Left kidney (tissue), 2 donors: ENCODE data around the gene ENTHD1. TPM values are rescaled to one million over a fixed set of nuclear protein-coding genes. Genes with fewer than 3 reads are reported as not detected.
"Not testable (repeated sequence)": the region's sequence is repeated elsewhere in the genome, so short reads cannot be mapped to it uniquely, and the experiment has no call there.

ENCODE experiments used
- DNase-seq: peaks from one replicate; pipeline ENCODE4 v3.0.0-alpha.2; 2013
- polyA plus RNA-seq: library from polyadenylated mRNA; unstranded; fragments of 120-200 nt; gene quantifications from one replicate; pipeline ENCODE4 v1.2.1, GENCODE V29; 2013; ENCODE audit not compliant: insufficient read length

The ENTHD1 gene
- polyA plus RNA-seq, 1 donor: not detected

DNA sequence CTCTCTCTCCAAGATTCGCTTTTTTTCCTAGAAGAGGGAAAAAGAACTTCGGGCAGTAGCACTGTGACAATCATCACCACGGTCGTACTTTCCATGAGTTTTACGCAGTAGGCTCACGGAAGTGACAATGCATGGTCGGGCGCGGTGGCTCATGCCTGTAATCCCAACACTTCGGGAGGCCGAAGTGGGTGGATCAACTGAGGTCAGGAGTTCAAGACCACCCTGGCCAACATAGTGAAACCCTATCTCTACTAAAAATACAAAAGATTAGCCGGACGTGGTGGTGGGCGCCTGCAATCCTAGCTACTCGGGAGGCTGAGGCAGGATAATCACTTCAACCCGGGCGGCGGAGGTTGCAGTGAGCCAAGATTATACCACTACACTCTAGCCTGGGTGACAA is 30.7 kb upstream of the ENTHD1 start:
- no peak for DNase-seq

DNA sequence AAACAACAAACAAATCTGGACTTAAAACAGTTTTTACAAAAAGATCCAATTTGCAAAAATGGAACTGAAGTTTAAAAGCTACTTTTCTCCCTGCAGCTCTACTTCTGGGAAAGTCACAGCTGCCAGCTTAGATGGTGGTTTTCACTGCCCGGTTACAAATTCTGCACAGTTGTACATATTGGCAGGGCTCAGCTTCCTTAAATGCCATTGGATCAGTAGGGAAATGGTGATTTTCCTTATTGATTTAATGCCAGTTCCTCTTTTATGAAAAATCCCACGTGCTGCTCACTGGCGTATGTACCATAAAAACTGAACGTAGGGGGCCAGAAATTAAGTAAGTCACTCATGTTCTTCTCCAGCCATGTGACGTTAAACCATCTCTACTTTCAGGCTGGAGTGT is 30.1 kb upstream of the ENTHD1 start:
- no peak for DNase-seq

DNA sequence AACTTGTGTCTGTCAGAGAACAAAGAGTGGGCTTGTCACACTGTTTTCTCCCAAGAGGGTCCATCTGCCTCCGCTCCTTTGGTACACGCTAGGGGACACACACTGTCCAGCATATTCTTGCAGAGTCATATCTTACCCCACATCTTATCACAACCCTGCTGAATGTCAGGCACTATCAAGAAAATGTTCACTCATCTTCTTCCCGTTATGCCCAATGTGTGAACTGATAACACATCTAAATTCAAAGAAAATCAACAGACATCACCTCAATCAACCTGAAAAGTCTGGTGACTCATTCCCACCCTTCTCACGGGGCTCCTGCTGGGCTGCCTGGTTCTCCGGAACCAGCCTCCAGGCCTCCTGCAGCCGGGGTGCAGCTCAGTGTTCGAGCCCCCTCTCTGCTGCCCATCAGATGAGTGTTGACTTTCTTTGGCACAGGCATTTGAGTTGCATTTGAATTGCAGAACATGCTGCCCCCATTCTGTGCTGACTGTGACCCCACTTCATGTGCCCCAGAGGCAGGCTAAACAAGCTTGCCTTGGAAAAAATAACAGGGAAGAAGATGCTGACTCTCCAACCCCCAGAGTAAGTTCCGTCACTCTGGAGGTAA is 26.7 kb upstream of the ENTHD1 start:
- DNase-seq: no peak

DNA sequence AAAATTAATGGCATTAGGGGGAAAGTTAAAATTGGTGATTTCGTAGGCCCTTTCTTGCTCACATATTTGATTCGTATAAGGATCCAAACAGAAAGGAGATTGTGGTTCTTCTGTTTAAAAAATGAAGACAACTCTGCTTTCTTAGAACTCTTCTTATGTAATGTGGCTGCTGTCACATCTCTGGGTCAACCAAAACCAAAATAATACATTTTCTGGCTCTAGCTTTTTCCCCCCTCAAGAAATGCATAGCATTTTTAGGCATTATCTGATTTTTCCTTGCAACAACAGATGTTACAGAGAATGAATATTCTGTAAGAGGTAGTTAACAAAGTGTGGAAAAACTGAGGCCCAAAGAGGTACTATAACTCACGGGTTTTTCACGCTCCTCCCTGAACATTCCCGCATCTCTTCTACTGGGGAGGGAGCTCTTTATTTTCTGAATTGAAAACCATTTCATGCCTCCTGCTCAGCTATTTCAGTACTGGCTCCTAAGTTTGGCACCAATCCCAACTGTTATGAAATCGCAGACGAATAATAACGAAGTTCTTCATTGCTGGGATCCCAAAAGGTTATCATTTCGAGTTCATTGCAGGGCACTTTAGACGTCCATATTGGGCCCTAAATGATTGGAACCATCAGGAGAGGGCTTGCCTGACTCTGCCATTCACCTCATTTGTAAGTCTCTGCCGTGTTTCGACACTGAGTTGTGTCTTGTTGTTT is 24.4 kb upstream of the ENTHD1 start:
- DNase-seq: no peak

DNA sequence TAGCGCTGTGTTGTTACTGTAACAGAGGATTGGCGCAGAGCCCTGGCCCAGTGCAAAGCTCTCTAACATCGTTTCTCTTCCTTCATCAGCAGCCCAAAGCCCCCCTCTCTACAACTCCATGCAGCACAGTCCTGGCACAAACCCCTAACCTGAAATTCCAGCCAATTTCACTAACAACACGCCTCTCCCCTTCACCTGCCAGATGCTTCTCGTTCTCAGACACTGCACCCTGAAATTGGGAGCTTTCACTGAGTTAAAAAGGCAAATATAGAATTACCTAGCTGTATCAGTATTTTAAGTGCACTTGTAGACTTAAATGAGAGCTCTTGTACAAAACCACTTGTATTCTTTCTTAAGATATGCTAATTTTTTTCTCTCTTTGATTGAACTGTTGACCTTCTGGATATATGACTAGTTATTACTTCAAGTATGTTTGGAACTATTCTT is 23.7 kb upstream of the ENTHD1 start:
- DNase-seq: no peak

DNA sequence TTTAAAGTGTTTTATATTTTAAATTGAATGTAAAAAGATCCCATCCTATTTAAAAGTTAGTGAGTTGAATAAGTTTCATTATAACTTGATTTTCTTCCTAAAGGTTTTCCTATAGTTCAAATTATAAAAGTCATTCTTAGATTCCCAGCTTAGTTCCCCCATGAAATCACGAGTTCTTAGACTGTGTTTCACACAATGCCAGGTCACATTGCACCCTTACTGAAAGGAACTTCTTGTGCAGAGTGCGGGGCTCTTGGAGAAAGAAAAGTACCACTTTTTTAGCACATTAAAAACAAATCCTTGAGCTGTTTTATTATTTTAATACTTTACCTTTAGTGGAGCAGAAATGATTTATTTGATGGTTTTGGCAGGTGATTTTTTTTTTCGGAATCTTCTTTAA is 22.9 kb upstream of the ENTHD1 start:
- no peak for DNase-seq

DNA sequence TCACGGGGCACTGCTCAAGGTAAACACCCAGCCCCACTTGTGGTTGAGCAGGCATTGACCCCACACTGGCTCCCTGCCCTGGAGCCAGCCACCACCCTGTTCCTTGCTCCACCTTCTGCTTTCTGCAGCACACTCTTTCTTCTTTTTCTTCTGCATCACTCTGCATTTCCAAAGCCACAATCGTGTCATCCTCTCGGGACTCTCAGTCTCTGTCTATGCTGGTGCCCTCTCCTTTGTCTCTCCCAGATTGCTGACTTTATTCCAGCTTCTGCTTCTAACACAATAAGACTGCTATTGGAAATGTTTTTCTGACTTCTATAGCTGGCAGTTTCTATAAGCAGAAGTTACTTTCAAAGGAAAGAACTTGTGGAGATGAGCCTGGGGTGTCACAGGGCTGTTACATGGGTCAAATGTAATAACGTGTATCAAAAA is 21.8 kb upstream of the ENTHD1 start:
- DNase-seq: no peak

DNA sequence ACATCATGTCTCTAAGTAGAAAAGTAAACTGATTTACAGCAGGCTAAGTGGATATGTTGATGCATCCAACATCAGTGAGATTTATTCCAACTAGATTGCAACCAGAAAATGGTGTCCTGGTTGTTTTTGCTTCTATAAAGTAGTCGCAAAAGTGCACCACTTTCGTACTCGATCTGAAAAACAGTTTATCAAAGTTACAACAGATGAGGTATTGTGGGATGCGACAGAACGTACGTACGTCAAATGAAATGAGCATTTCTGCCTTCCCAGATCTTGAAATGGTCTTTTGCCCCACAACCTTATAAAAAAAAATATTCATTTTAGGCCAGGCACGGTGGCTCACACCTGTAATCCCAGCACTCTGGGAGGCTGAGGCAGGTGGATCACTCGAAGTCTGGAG is 21.0 kb upstream of the ENTHD1 start:
- DNase-seq: no peak

DNA sequence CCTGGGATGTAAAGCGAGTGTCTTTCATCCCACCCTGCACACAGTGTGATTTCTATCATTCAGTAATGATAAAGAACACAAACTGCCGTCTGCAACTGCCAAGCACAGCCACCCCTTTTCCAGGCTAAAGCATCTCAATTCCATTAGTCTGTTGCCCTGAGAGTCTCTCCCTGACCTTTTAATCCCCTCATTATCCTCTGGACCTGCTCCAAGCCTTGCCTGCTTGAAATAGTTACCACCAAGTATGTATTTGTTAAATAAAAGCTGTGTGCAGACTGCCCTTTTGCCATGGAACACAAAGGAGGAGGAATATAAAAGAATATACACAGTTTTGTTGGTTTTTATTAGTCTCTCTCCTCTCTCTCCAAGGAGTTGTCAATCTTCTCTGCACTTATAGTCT is 20.3 kb upstream of the ENTHD1 start:
- DNase-seq: no peak

DNA sequence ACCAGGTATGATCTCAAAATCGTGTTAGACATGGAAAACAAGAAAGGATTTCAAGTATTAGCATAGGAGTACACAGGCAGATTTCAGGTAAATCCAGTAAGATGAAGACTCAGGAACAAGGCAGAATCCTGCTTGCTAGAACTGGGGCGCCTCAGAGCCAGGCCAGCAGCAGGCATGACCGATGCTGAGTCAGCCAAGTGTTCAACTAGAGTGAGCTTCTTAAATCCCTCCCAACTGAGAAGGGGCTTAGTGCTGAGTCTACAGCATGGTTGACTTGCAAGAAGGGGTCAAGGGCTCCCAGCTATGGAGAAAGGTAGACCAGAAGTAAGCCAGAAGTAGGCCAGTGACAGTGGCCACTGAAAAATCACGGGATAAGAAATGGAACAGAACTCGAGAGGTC is 19.8 kb upstream of the ENTHD1 start:
- DNase-seq: no peak

DNA sequence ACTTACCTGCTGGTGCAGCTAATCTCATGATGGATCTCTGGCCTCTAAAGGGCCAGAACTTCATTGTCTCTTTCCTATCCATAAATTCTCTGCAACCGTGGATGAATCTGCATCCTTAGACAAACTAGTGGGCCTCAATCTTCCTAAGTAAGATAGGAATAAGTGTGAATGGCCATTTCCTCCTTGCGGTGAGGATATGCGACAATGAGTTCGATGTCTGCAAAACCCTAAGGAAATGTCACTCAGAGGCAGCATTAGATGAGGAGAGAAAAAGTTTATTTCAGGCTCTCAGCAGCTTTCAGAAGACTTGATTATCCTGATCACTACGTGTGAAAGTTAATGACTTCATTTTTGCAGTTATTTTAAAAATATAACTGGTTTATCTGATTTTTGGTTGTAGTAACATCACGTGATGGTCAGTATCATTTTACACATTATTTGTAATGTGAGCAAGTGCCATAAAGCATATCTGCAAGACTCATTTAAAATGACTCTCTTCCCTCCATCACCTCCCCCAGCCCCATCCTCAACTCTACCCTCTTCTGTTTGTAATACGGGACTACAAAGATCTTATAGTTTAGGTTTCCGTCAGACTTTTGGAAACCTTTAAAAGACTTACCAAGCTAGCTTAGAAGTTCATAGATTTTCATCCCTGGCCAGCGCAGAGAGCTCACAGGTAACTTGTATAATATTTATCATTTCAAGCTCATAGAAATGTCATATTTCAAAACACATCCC is 17.5 kb upstream of the ENTHD1 start:
- DNase-seq: no peak

DNA sequence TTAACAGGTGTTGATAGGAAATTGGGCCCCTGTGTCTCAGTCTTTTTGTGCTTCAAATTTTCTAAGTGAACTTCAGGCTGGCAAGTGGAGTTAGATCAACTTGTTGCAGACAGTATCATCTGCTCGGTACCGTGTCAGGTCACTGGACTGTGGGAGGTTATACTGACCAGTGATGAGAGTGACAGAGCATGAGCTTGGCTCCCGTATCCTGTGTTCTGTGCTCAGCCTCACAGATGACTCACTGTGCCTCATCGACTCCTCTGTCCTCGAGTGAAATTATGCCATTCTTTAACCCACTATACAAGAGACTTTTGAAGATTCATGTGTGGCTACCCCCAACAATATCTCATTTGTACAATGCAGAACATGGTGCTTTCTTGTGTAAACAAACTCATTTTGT is 15.2 kb upstream of the ENTHD1 start:
- no peak for DNase-seq

DNA sequence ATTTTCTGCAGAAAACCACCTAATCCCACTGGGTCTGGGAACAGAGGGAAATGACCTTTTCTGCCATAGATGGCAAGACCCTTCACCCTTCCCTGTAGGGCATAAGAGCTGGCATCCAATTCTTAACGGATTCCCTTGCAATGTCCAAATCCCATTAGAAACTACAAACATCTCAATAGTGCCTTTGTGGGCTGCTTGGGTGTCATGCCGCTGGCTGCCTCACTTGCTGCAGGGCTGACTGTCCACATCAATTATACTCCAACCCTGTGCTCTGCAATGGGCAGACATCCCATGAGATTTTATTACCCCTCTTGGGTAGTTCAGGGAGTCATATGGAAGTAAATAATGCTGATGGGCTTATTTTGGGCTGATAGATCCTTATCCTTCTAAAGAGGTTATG is 14.6 kb upstream of the ENTHD1 start:
- no peak for DNase-seq

DNA sequence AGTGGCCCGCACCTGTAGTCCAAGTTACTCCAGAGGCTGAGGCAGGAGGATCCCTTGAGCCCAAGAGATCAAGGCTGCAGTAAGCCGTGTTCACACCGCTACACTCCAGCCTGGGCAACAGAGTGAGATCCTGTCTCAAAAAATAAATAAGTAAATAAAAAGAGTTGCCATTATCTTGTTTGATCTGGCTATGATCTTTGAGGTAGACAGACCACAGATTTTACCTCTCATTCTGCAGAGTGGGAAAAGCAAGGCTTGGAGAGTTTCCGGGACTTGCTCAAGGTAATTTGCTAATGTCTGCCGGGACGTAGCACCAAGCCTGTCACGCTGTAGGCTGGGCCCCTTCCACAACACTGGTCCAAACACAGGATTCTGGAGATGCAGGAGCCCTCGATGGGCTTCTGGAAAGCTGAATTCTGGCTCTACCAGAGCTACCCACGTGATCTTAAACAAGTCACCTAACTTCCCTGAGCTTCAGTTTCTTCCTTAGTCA is 14.1 kb upstream of the ENTHD1 start:
- no peak for DNase-seq

DNA sequence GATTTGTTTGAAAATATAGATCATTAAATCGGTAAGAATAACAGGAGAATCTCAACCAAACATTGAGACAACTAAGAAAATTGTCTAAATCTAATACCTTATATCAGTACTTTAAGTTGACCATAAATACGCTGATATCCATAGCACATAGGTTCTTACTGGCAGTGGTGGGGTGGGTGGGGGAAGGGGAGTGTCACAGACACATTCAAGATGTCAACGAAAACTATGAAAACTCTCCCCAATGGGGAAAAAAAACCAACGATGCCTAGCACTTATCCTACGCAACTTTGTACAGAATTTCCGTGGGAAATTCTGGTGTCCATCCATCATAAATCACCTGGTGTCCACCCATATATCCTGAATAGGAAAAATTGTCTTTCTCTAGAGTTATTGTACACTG is 13.5 kb upstream of the ENTHD1 start:
- no peak for DNase-seq

DNA sequence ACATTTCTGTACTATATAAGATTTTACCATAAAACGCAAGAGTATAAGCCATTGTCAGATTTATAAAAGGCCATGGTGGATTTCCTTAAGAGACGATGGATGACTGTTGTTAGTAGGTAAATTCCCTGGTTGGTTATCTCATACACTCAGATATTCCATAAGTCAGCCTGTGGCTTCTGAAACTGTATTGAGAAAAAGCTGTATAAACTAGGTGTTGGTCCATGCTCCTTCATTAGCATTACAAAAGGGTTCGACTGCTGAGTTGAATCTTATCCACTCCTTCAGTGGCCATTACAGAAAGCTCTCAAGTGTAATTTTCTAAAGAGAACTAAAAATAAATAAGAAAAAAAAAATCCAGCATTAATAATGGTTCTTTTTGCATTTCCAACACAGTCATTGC is 12.6 kb upstream of the ENTHD1 start:
- no peak for DNase-seq

DNA sequence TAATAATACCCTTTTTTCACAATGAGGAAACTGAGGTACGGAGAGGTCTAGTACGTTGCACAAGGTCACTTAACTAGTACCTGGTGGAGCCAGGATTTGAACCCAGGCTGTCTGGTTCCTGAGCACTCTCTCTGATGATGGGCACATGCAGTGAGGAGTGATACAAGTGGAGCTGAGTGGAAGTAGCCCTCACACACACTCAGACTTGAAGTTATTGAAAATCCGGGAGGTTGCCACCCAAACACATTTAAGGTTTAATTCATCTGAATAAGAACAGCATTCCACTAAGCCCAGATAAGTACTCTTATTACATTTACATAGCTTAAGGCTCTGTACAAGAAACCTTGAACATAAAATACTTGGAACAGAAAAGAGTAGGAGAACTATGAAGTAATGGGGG is 12.1 kb upstream of the ENTHD1 start:
- no peak for DNase-seq

DNA sequence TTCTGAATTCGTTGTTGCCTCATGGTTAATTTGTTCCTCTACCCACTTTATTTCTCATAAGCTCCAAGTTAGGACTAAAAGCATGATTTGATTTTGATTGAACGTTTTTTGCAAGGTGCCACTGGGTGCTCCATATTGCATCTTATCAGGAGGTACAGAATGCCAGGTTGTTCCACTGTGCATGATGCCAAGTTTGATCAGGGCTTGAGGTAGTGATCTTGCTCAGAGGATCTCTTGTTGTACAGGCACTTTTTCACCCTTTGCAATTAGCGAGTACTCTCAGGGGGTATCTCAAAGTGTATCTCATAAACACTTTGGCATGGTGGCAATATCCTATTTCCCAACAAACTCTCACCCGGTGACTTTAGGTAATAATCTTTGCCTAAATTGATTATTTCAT is 11.3 kb upstream of the ENTHD1 start:
- no peak for DNase-seq

DNA sequence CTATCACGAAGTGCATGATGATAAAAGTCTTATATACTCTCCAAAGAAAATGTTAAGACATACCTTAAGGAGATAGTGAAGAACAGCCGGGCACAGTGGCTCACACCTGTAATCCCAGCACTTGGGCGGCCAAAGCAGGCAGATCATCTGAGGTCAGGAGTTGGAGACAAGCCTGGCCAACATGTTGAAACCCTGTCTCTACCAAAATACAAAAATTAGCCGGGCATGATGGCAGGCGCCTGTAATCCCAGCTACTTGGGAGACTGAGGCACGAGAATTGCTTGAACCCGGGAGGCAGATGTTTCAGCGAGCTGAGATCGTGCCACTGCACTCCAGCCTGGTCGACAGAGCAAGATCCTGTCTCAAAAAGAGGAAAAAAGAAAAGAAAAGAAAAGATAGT is 10.5 kb upstream of the ENTHD1 start:
- DNase-seq: not testable (repeated sequence)

DNA sequence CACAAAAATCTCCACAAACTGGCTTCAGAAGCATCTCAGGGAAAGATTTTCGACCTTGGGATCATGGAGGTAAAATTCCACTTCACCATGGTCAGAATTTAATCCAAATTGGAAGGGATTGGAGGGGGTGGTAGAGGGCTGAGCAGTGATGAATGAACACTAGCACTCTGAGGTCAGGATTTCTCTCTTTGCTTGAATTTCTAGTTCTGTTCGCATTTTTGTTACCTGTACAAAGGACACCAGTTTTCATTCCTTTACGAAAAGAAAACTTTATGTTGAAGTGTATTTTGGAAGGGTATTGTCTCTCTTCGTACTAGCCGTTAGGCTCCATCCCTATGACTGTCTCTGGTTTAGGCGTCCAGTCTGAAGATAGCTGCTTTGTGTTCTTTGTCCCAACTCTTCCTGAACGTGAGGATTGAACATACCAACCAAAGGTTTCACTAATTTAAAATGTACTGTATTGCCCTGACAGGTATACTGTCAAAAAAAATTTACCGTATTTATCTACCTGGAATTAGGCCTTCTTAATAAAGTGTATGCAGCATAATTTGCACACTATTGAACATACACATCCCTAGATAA is 8.1 kb upstream of the ENTHD1 start:
- DNase-seq: no peak

DNA sequence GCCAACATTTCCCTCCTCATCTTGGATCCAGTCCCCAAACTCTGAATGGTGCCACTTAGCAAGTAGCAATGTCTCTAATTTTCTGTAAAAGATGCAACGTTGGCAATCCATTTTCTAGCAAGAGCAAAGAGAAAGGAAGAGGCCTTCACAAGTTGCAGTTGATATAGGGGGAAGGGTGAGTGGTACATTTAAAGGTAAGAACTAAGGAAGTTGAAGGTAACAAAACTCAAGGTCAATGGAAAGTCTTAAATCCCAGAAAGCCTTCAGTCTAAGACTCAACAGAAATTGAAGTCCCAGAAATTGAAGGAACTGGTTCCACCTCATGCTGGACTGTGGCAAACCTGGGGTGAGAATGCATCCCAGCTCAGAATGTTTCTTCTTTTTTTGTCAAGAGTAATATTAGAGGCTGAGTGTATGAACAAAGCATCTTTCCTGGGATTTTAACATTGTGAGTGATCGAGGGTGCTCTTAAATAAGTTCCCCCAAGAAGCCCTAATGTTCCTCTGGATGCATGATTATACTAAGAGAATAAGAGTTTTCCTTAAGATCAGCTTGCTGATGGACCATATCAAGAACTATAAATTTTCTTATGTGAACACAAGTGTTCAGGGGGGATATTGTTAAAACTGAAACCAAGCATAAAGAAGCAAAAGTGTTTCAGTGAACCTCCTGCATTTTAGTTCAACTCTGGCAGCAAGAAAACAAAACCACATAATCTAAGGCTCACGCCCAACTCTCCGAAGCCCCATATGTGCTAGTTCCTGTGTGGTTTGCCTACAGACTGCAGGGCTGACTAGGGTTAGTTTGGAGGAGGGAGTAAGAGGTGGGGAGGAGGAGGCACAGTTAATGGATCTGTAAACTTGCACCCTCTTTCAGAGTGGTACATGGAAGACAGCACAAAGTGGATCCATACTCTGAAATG is 7.0 kb upstream of the ENTHD1 start, which contains the start of gene GRAP2:
TSS of gene GRAP2 (plus strand) at position 779 of the 922 bp plus-strand sequence. CDS start 46,023 bp downstream, outside the sequence.
- no peak for DNase-seq

DNA sequence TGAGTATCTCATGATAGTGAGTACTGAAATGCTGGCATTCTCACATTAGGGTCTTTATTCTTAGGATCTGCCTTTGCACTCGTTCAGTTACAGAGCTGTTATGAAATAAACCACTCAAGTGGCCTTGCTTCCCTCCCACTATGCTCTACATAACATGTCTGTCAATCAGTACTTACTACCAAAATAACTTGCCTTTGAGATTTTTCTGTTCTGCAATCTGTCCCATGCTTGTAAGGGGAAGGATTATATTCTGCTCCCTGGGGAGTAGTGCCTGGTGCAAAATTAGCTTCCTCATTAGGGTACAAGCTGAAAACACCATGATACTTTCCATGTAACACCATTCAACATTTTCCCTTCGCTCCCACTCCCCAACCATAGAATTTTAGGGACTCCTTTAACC is 5.4 kb upstream of the ENTHD1 start:
- DNase-seq: no peak
